Fibroblast of villous mesenchyme (primary cell): Measurements from ENCODE around the gene PCDHB10. TPM values are rescaled to one million over a fixed set of nuclear protein-coding genes. Genes with fewer than 3 reads are reported as not detected.
A peak's percentile ranks its signal among the peaks of the same experiment; 100 is the strongest.
"Not testable (repeated sequence)": the region's sequence is repeated elsewhere in the genome, so short reads cannot be mapped to it uniquely, and the experiment has no call there.

Experiments
- DNase-seq: peaks from one replicate; pipeline ENCODE4 v3.0.0-alpha.2; 2010; ENCODE audit warnings: low read depth
- H3K4me3 ChIP-seq: 2 replicates; pipeline ENCODE4 v1.5.1; 2011; ENCODE audit warnings: low read depth, mild to moderate bottlenecking, low read length
- CTCF ChIP-seq: IDR thresholded peaks from 2 replicates; pipeline ENCODE4 v1.5.1; 2012; ENCODE audit warnings: low read depth, mild to moderate bottlenecking, low read length; ENCODE audit not compliant: insufficient read depth
- total RNA-seq: library from RNA; depleted of rRNA; stranded (reverse); fragments of >200 nt; gene quantifications from 2 replicates; pipeline ENCODE4 v1.2.3, GENCODE V29; 2012

PCDHB10 gene
- total RNA-seq, 1 donor = under 0.01 TPM

GRCh38 chr5:141213656-141214339 is 21.6 kb downstream of the PCDHB10 start, which contains the start of gene PCDHB13:
Gene PCDHB13 (plus strand): TSS chr5:141213919. CDS start chr5:141214124, 205 bp downstream.
- peak; percentile 16 for DNase-seq
- H3K4me3 ChIP-seq = not testable (repeated sequence)
- peak; percentile 17 for TF ChIP-seq CTCF

- not testable (repeated sequence) for H3K4me3 ChIP-seq
These were observed 22.4 kb downstream of the PCDHB10 start for GRCh38 chr5:141214583-141214982.

GRCh38 chr5:141215504-141215903 is 23.4 kb downstream of the PCDHB10 start:
- not testable (repeated sequence) for DNase-seq, H3K4me3 ChIP-seq

More at GRCh38 chr5:141214583-141214982, 22.4 kb downstream of the PCDHB10 start:
- DNase-seq = not testable (repeated sequence)

- not testable (repeated sequence) for DNase-seq, H3K4me3 ChIP-seq
These were observed 23.9 kb downstream of the PCDHB10 start for GRCh38 chr5:141216035-141216434.

GRCh38 chr5:141223112-141223783 is 31.1 kb downstream of the PCDHB10 start, which contains the start of gene PCDHB14:
Gene PCDHB14 (plus strand): TSS chr5:141223343. CDS start chr5:141223506, 163 bp downstream.
- H3K4me3 ChIP-seq = peak within 1 kb of the TSS; percentile 24
- peak; percentile 27 for DNase-seq
- TF ChIP-seq CTCF = peak; percentile 25

- not testable (repeated sequence) for DNase-seq
These were observed 32.7 kb downstream of the PCDHB10 start for GRCh38 chr5:141224844-141225243.

GRCh38 chr5:141225421-141225820 is 33.3 kb downstream of the PCDHB10 start:
- DNase-seq, H3K4me3 ChIP-seq: not testable (repeated sequence)

More at GRCh38 chr5:141224844-141225243, 32.7 kb downstream of the PCDHB10 start:
- H3K4me3 ChIP-seq = not testable (repeated sequence)

GRCh38 chr5:141234109-141234667 is 42.0 kb downstream of the PCDHB10 start:
- peak; percentile 5 for DNase-seq
- peak; percentile 23 for TF ChIP-seq CTCF
- H3K4me3 ChIP-seq = peak overlapping the region; percentile 37

GRCh38 chr5:141235922-141236321 is 43.8 kb downstream of the PCDHB10 start:
- H3K4me3 ChIP-seq, DNase-seq: not testable (repeated sequence)
